ENCODE results near the gene ACE. TPM values are rescaled to one million over a fixed set of nuclear protein-coding genes. Genes with fewer than 3 reads are reported as not detected.

The ACE gene
- total RNA-seq, 4 donors from 2014 or later: 1.7 to 6.3 (median 4.8) TPM

GRCh38 chr17:63480192-63480784 is 3.4 kb downstream of the ACE start:
- no peak overlapping the region for H3K4me3 ChIP-seq
- peaks cover 11 to 31% (median 18%) of the 10 kb centered on the region in 3 donors for H3K27me3 ChIP-seq
- intact Hi-C loops (cut with DNase I; ENCODE audit: low total_unique reads): no loop called here
- ATAC-seq: no peak
- TF ChIP-seq POLR2A (IDR thresholded peaks at IDR 0.05) (no peak), CTCF (IDR thresholded peaks at IDR 0.05 in 4 of 5, conservative IDR thresholded peaks at IDR 0.05 in 1 of 5) (no peak)
- DNase-seq: no peak
- H3K36me3 ChIP-seq: no peaks in the 10 kb centered on the region
- H3K4me1 ChIP-seq: peaks cover 5 to 15% of the 10 kb centered on the region in 2 donors
- H3K27ac ChIP-seq: no peak overlapping the region
- no peaks in the 10 kb centered on the region for H3K9me3 ChIP-seq
- in situ Hi-C loops (cut with MboI; ENCODE audit: low sequenced_read_pairs in 4 of 4): loop anchor here in 2 of 4 donors (10.0 kb wide), 2 partner anchors 45 to 55 kb away; no protein-coding TSS in a partner anchor

- in situ Hi-C loops (cut with MboI; ENCODE audit: low sequenced_read_pairs in 4 of 4) (loop anchor here in 2 of 4 donors (10.0 kb wide), 2 partner anchors 46 to 56 kb away; no protein-coding TSS in a partner anchor), intact Hi-C loops (cut with DNase I; ENCODE audit: low total_unique reads) (no loop called here)
- DNase-seq (no peak), ATAC-seq (no peak)
- no peak overlapping the region for H3K4me3 ChIP-seq
- peaks cover 5 to 15% of the 10 kb centered on the region in 2 donors for H3K4me1 ChIP-seq
- TF ChIP-seq CTCF (IDR thresholded peaks at IDR 0.05 in 4 of 5, conservative IDR thresholded peaks at IDR 0.05 in 1 of 5) (no peak), POLR2A (IDR thresholded peaks at IDR 0.05) (no peak)
- H3K9me3 ChIP-seq: no peaks in the 10 kb centered on the region
- H3K27ac ChIP-seq: no peak overlapping the region
- no peaks in the 10 kb centered on the region for H3K36me3 ChIP-seq
- peaks cover 11 to 24% (median 18%) of the 10 kb centered on the region in 3 donors for H3K27me3 ChIP-seq
Measured at GRCh38 chr17:63480826-63481487, 4.1 kb downstream of the ACE start.

GRCh38 chr17:63481488-63481870 is 4.6 kb downstream of the ACE start:
- no peaks in the 10 kb centered on the region for H3K36me3 ChIP-seq
- H3K4me3 ChIP-seq: no peak overlapping the region
- H3K27ac ChIP-seq: no peak overlapping the region
- TF ChIP-seq POLR2A (IDR thresholded peaks at IDR 0.05) (no peak), CTCF (IDR thresholded peaks at IDR 0.05 in 4 of 5, conservative IDR thresholded peaks at IDR 0.05 in 1 of 5) (no peak)
- peaks cover 5 to 15% of the 10 kb centered on the region in 2 donors for H3K4me1 ChIP-seq
- intact Hi-C loops (cut with DNase I; ENCODE audit: low total_unique reads) (no loop called here), in situ Hi-C loops (cut with MboI; ENCODE audit: low sequenced_read_pairs in 4 of 4) (loop anchor here in 2 of 4 donors (10.0 kb wide), 2 partner anchors 47 to 57 kb away; no protein-coding TSS in a partner anchor)
- peaks cover 11 to 21% (median 14%) of the 10 kb centered on the region in 3 donors for H3K27me3 ChIP-seq
- ATAC-seq (no peak), DNase-seq (no peak)
- H3K9me3 ChIP-seq: no peaks in the 10 kb centered on the region

GRCh38 chr17:63482509-63482908 is 5.6 kb downstream of the ACE start:
- in situ Hi-C loops (cut with MboI; ENCODE audit: low sequenced_read_pairs in 4 of 4): loop anchor here in 2 of 4 donors (10.0 kb wide), 2 partner anchors 48 to 58 kb away; no protein-coding TSS in a partner anchor
- Histone ChIP-seq H3K36me3 (no peaks in the 10 kb centered on the region), H3K27me3 (peaks cover 10 to 20% (median 10%) of the 10 kb centered on the region in 3 donors), H3K27ac (no peak overlapping the region), H3K9me3 (no peaks in the 10 kb centered on the region), H3K4me3 (no peak overlapping the region), H3K4me1 (peaks cover 5 to 11% of the 10 kb centered on the region in 2 donors)
- intact Hi-C loops (cut with DNase I; ENCODE audit: low total_unique reads): no loop called here
- no peak for TF ChIP-seq CTCF (IDR thresholded peaks at IDR 0.05 in 4 of 5, conservative IDR thresholded peaks at IDR 0.05 in 1 of 5)
- no peak for TF ChIP-seq POLR2A (IDR thresholded peaks at IDR 0.05)
- no peak for DNase-seq
- ATAC-seq: no peak

Data from gastrocnemius medialis (tissue), 4 donors.